BE2C (cell line): ENCODE measurements around the gene PRKCB.
"Not testable (repeated sequence)": the region's sequence is repeated elsewhere in the genome, so short reads cannot be mapped to it uniquely, and the experiment has no call there.

ENCODE experiments used
- DNase-seq: peaks from one replicate; pipeline ENCODE4 v3.0.0-alpha.2; 2020
- H3K27me3 ChIP-seq: fragments of 250-450 bp; sonication (Bioruptor Pico); 2 replicates; pipeline ENCODE4 v1.5.1; 2020; ENCODE audit warnings: mild to moderate bottlenecking
- H3K36me3 ChIP-seq: fragments of 250-450 bp; sonication (Bioruptor Pico); 2 replicates; pipeline ENCODE4 v1.5.1; 2020; ENCODE audit warnings: mild to moderate bottlenecking
- H3K4me1 ChIP-seq: fragments of 250-450 bp; sonication (Bioruptor Pico); 2 replicates; pipeline ENCODE4 v1.5.1; 2020
- H3K4me3 ChIP-seq: 2 replicates; pipeline ENCODE4 v1.5.1; 2011; ENCODE audit warnings: low read depth, low read length
- H3K9me3 ChIP-seq: fragments of 250-450 bp; sonication (Bioruptor Pico); 2 replicates; pipeline ENCODE4 v1.5.1; 2020
- CTCF ChIP-seq: IDR thresholded peaks from 2 replicates; pipeline ENCODE4 v1.5.1; 2012; ENCODE audit warnings: mild to moderate bottlenecking, low read depth, low read length

Gene PRKCB

GRCh38 chr16:24009955-24010354 is 174.2 kb downstream of the PRKCB start:
- H3K4me1 ChIP-seq, result no peaks in the 10 kb centered on the region
- H3K4me3 ChIP-seq, result no peak overlapping the region
- no peak for DNase-seq
- H3K36me3 ChIP-seq, result no peaks in the 10 kb centered on the region
- no peak for TF ChIP-seq CTCF
- no peaks in the 10 kb centered on the region for H3K27me3 ChIP-seq
- no peaks in the 10 kb centered on the region for H3K9me3 ChIP-seq

- Histone ChIP-seq H3K36me3 (no peaks in the 10 kb centered on the region), H3K4me3 (no peak overlapping the region), H3K27me3 (no peaks in the 10 kb centered on the region), H3K4me1 (no peaks in the 10 kb centered on the region), H3K9me3 (no peaks in the 10 kb centered on the region)
- peak; percentile 67 for DNase-seq
- TF ChIP-seq CTCF, result peak; percentile 86
Observed at GRCh38 chr16:24010440-24011089, 174.8 kb downstream of the PRKCB start.

GRCh38 chr16:24011237-24011636 is 175.5 kb downstream of the PRKCB start:
- DNase-seq, result no peak
- Histone ChIP-seq H3K27me3 (no peaks in the 10 kb centered on the region), H3K36me3 (no peaks in the 10 kb centered on the region), H3K4me1 (no peaks in the 10 kb centered on the region), H3K4me3 (no peak overlapping the region), H3K9me3 (no peaks in the 10 kb centered on the region)
- no peak for TF ChIP-seq CTCF

- DNase-seq, result no peak
- H3K27me3 ChIP-seq, result no peaks in the 10 kb centered on the region
- no peaks in the 10 kb centered on the region for H3K9me3 ChIP-seq
- H3K36me3 ChIP-seq, result no peaks in the 10 kb centered on the region
- no peak overlapping the region for H3K4me3 ChIP-seq
- H3K4me1 ChIP-seq, result no peaks in the 10 kb centered on the region
- no peak for TF ChIP-seq CTCF
Observed at GRCh38 chr16:24013054-24013636, 177.4 kb downstream of the PRKCB start.

- Histone ChIP-seq H3K4me3 (no peak overlapping the region), H3K36me3 (no peaks in the 10 kb centered on the region), H3K9me3 (no peaks in the 10 kb centered on the region), H3K27me3 (no peaks in the 10 kb centered on the region), H3K4me1 (no peaks in the 10 kb centered on the region)
- no peak for TF ChIP-seq CTCF
- DNase-seq, result peak; percentile 11
Observed at GRCh38 chr16:24013864-24014645, 178.3 kb downstream of the PRKCB start.

GRCh38 chr16:24014955-24015354 is 179.2 kb downstream of the PRKCB start:
- DNase-seq, H3K27me3 ChIP-seq, H3K9me3 ChIP-seq, H3K4me1 ChIP-seq, H3K36me3 ChIP-seq, H3K4me3 ChIP-seq: not testable (repeated sequence)
